ENCODE results near the gene CNNM1.

GRCh38 chr10:99395750-99396445 lies 66.7 kb downstream of the CNNM1 start:
- TF ChIP-seq CTCF (IDR thresholded peaks at IDR 0.05 in 4 of 5, conservative IDR thresholded peaks at IDR 0.05 in 1 of 5) (no peak), POLR2A (IDR thresholded peaks at IDR 0.05) (no peak)

Data from gastrocnemius medialis (tissue), 4 donors.